Activated CD4-positive, alpha-beta T cell treated with anti-CD3 and anti-CD28 coated beads, Interleukin-2, Interleukin-4, amounts not matched to agents 100 ng/mL and 50 ng/mL, durations not matched to agents 16 hours and 8 hours (primary cell): Measurements from ENCODE around the gene RUFY4.
"Not testable (repeated sequence)": the region's sequence is repeated elsewhere in the genome, so short reads cannot be mapped to it uniquely, and the experiment has no call there.

Experiments
- DNase-seq: peaks from one replicate; pipeline ENCODE4 v3.0.0-alpha.2; 2020; ENCODE audit warnings: low spot score

Gene RUFY4

GRCh38 chr2:218031261-218031660 lies 37.8 kb upstream of the RUFY4 start:
- DNase-seq = no peak

- no peak for DNase-seq
Observed at GRCh38 chr2:218031771-218032257, 37.2 kb upstream of the RUFY4 start.

GRCh38 chr2:218032336-218033171 lies 36.5 kb upstream of the RUFY4 start:
- no peak for DNase-seq

DNA sequence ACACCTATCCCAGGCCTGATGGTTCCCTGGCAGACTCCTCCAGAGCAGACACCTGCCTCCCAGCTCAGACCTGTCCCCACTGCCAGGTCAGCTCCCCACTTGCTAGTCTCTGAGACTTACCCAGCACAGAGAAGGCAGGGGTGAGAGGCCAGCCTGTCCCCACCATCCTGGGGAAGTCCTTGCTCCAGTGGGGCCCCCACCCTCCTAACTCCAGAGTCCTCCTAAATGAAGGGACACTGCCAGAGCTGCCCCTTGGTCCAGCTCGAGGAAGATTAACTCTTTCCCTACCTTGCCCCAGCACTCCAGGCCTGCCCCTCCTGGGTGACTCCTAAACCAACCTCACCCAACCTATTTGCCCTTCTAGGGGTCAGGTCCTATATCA lies 35.9 kb upstream of the RUFY4 start:
- no peak for DNase-seq

DNA sequence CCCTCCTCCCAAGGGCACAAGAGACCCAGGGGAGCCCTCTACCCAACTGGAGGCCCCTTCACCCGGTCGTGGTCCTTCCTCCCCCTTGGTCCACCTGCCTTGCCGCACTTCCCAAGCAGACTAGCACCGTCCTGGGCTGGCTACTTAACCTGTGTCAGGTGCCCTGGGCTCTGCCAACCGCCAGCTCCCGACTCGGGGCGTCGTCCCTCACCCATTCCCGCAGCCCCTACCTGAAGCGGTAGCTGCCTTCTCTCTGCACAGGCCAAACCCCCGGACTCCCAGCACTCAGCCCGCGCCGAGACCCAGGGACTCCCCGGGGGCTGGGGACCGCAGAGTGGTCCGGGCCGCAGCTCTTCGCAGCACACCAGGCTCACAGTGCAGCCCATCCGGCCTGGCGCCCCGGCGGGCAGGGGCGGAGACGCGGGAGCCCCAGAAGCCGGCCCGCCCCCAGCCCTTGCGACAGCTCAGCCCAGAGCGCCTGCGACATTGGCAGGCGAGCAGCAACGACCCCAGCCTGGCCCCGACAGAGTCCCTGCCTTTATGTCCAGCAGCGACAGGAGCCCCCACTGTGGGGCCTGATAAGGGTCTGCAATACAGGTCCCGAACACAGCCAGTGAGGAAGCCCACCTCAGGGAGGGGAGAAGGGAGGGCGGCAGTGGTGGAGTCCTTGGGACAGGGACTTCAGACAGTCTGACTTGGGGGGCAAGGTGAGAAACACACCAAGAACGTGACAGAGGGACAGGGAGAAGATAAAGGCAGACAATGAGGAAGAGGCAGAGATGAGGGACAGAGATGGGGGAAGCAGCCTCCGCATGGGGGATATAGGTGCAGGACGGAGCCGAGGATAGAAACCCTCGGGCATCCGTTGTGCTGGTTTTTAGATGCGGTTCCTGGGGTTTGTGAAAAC lies 35.2 kb upstream of the RUFY4 start:
- no peak for DNase-seq

DNA sequence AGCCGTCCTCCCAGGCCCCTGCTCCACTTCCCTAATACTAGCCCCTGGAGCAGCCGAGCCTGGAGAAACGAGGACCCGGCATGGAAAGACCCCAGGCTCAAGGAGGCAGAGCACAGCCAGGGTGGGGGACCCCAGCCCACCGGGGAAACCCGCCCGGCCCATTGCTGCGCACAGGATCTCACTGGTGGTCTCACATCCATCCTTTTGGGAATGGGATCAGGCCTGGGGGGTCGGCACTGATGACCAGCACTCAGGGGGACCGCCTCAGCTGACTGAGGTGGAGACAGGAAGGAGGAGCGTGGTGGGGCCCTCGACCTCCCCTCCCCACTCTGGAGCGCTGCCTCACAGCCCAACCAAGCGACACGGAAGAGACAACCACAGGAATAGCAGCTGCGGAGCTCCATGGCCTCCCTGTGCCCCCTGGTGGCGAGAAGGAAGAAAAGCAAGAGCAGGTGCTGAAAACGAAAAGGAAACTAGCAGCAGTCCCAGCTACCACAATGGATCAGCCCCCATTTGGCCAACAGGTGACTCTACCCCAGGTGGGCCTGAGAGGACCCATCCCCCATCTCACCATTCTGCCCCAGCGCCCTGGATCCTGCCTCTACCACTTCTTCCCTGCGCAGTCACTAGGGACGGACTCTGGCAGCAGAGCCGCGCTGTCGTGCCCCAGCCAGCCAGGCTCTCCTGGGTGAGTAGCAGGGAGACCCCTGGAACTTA lies 34.4 kb upstream of the RUFY4 start:
- peak; percentile 74 for DNase-seq

GRCh38 chr2:218035463-218036100 lies 33.5 kb upstream of the RUFY4 start:
- DNase-seq = no peak

GRCh38 chr2:218036371-218036770 lies 32.7 kb upstream of the RUFY4 start:
- DNase-seq = no peak

DNA sequence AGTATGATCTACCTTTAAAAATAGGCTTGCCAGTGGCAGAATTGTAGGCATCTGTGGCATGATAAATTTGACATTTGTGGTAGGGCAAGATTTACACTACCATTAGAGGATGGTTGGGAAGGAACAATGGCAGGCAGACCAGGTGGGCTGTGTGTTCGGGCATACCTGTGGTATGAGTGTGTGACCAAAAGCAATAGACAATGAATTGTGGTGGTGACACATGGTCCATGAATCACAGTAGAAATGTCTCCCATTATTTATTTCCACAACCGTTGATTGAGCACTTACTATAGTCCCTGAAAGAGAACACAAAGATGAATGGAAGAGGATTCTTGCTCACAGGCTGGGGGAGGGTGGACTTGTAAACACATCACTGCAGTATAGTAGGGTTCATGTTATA lies 29.9 kb upstream of the RUFY4 start:
- no peak for DNase-seq

DNA sequence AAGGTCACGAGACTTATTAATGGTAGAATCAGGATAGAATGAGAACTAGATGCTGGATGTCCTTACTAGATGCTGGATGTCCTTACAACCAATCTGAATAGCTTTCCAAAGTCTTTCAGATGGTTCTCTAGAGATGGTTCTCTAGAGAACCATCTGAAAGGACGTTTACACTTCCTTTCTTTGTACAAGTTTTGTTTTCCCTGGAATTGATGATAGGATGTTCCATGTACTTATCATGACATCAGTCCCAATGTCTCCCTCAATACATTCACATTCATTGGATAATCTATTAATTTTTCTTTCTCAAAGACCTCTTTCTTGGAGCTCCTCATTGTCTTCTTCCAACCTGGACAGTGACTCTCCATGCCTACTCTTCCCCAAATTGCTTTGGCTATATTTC lies 28.2 kb upstream of the RUFY4 start:
- no peak for DNase-seq

GRCh38 chr2:218041302-218042168 lies 27.5 kb upstream of the RUFY4 start:
- no peak for DNase-seq

GRCh38 chr2:218043100-218043499 lies 26.0 kb upstream of the RUFY4 start:
- no peak for DNase-seq

- DNase-seq = no peak
Observed at GRCh38 chr2:218043701-218044109, 25.3 kb upstream of the RUFY4 start.

DNA sequence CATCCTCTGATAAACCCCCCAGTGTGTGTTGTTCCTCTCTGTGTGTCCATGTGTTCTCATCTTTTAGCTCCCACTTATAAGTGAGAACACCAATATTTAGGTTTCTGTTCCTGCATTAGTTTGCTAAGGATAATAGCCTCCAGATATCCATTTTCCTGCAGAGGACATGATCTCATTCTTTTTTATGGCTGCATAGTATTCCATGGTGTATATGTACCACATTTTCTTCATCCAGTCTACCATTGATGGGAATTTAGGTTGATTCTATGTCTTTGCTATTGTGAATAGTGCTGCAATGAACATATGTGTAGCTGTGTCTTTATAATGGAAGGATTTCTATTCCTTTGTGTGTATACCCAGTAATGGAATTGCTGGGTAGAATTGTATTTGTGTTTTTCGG lies 24.5 kb upstream of the RUFY4 start:
- DNase-seq = not testable (repeated sequence)

DNA sequence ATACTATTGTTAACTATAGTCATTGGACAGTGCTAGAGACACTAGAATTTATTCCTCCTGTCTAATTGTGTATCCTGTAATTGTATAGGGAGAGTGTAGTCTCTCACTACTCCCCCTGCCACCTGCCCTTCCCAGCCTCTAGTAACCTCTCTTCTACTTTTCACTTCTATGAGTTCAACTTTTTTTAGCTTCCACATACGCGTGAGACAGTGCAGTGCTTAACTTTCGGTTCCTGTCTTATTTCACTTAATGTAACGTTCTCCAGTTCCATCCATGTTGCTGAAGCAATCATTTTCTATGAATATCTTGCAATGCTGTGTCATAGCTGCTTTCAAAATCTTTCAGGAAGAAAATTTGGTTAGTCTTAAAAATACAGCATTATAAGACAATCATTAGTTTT lies 22.8 kb upstream of the RUFY4 start:
- no peak for DNase-seq

- no peak for DNase-seq
Observed at GRCh38 chr2:218047536-218048225, 21.4 kb upstream of the RUFY4 start.

- no peak for DNase-seq
Observed at GRCh38 chr2:218051903-218052302, 17.1 kb upstream of the RUFY4 start.

DNA sequence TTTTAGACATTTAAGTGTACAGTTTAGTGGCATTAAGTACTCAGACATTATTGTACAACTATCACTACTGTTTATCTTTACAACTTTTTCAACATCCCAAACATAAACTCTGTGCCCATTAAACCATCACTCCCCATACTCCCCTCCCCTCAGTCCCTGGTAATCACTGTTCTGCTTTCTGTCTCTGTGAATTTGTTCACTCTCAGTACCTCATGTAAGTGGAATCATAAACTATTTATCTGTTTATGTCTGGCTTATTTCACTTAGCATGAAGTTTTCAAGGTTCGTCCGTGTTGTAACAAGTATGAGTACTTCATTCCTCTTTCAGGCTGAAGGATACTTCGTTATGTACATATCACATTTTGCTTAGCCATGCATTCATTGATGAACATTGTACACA lies 9.8 kb upstream of the RUFY4 start:
- DNase-seq = no peak

- no peak for DNase-seq
Observed at GRCh38 chr2:218060118-218060517, 8.9 kb upstream of the RUFY4 start.

- no peak for DNase-seq
Observed at GRCh38 chr2:218060950-218061660, 7.9 kb upstream of the RUFY4 start.
